Measurements from ENCODE around the gene CASP14. TPM values are rescaled to one million over a fixed set of nuclear protein-coding genes. Genes with fewer than 3 reads are reported as not detected.

Gene CASP14
- polyA plus RNA-seq, 1 donor from 2014 or later = not detected

DNA sequence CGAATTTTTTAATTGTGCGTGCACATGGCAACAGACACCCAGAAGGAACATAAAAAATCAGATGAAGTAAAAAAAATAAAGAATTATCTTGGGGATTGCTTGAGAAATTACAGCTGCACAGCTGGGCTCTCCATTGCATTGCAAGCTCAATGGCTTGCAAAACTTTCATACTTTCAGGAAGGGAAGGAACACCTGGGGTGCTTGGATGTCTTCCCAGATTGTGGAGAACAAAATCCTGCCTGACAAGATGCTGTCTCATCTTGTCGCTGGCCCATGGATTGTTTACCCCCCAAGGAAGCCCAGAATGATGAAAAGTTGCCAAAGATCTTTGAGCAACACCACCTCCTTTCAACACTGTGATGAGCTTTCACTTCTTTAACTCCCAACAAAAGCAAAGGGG, 11.0 kb upstream of the CASP14 start:
- Histone ChIP-seq H3K27ac (ENCODE audit: low read length) (no peak overlapping the region), H3K9me2 (ENCODE audit: insufficient read depth, low read length) (no peaks in the 10 kb centered on the region), H3K9me3 (ENCODE audit: low read length) (no peaks in the 10 kb centered on the region), H2AFZ (ENCODE audit: low read depth, low read length) (no peak overlapping the region), H3K4me3 (ENCODE audit: low read length) (no peak overlapping the region), H4K20me1 (ENCODE audit: insufficient read depth) (no peaks in the 10 kb centered on the region), H3K9ac (ENCODE audit: low read length) (no peak overlapping the region), H3F3A (ENCODE audit: insufficient read depth, low read length, poor library complexity, severe bottlenecking) (no peaks in the 10 kb centered on the region), H3K27me3 (ENCODE audit: insufficient read depth, low read depth, low read length) (no peaks in the 10 kb centered on the region), H3K4me2 (ENCODE audit: low read length) (no peak overlapping the region), H3K36me3 (ENCODE audit: insufficient read depth, low read length) (no peaks in the 10 kb centered on the region), H3K79me2 (replicated peaks; ENCODE audit: insufficient read depth, low read length) (no peaks in the 10 kb centered on the region)
- no peak for TF ChIP-seq MXI1 (conservative IDR thresholded peaks at IDR 0.05; ENCODE audit: poor library complexity, severe bottlenecking)
- TF ChIP-seq EP300 (conservative IDR thresholded peaks at IDR 0.05; ENCODE audit: poor library complexity, severe bottlenecking) = no peak
- TF ChIP-seq TAF1 (IDR thresholded peaks at IDR 0.05; ENCODE audit: low read depth) = no peak

DNA sequence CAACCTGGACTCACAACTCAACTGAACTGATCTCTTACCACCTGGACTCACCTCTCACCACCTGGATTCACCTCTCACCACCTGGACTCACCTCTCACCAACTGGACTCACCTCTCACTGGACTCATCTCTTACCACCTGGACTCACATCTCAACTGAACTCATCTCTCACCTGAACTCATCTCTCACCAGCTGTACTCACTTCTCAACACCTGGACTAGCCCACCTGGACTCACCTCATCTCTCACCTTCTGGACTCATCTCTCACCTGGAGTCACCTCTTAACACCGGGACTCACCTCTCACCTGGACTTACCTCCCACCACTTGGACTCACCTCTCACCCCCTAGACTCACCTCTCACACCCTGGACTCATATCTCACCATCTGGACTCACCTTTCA, 7.3 kb upstream of the CASP14 start:
- H3K9me3 ChIP-seq (ENCODE audit: low read length) = no peaks in the 10 kb centered on the region
- H2AFZ ChIP-seq (ENCODE audit: low read depth, low read length) = no peak overlapping the region
- no peaks in the 10 kb centered on the region for H3K9me2 ChIP-seq (ENCODE audit: insufficient read depth, low read length)
- H3F3A ChIP-seq (ENCODE audit: insufficient read depth, low read length, poor library complexity, severe bottlenecking) = no peaks in the 10 kb centered on the region
- H3K4me3 ChIP-seq (ENCODE audit: low read length) = no peak overlapping the region
- H3K79me2 ChIP-seq (replicated peaks; ENCODE audit: insufficient read depth, low read length) = no peaks in the 10 kb centered on the region
- no peaks in the 10 kb centered on the region for H3K27me3 ChIP-seq (ENCODE audit: insufficient read depth, low read depth, low read length)
- H3K4me2 ChIP-seq (ENCODE audit: low read length) = no peak overlapping the region
- no peak overlapping the region for H3K27ac ChIP-seq (ENCODE audit: low read length)
- no peak for TF ChIP-seq TAF1 (IDR thresholded peaks at IDR 0.05; ENCODE audit: low read depth)
- TF ChIP-seq EZH2 (IDR thresholded peaks at IDR 0.05; ENCODE audit: borderline replicate concordance, insufficient read depth, low read length, poor library complexity, severe bottlenecking) = no peak
- H3K36me3 ChIP-seq (ENCODE audit: insufficient read depth, low read length) = no peaks in the 10 kb centered on the region
- no peaks in the 10 kb centered on the region for H4K20me1 ChIP-seq (ENCODE audit: insufficient read depth)
- no peak overlapping the region for H3K9ac ChIP-seq (ENCODE audit: low read length)

DNA sequence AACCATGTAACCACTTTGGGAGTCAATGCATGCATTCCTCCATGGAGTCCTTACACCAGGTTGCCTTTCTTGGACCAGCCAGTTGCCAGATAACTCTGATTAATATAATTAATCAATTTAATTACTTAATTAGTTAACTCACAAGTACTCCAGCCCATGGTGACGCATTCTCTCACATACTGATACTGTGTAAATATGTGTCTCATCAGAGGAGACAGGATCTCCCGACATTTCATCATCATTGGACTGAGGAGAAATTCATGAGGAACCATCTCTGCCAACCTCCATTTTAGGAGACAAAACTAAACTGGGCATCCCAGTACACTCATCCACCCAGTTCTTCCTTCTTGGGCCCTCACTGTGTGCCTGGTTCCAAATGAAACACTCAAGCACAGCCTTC, 6.5 kb upstream of the CASP14 start:
- Histone ChIP-seq H3K9me3 (ENCODE audit: low read length) (no peaks in the 10 kb centered on the region), H3K9ac (ENCODE audit: low read length) (no peak overlapping the region), H3K36me3 (ENCODE audit: insufficient read depth, low read length) (no peaks in the 10 kb centered on the region), H3K4me2 (ENCODE audit: low read length) (no peak overlapping the region), H3K27ac (ENCODE audit: low read length) (no peak overlapping the region), H3K79me2 (replicated peaks; ENCODE audit: insufficient read depth, low read length) (no peaks in the 10 kb centered on the region), H2AFZ (ENCODE audit: low read depth, low read length) (no peak overlapping the region), H3F3A (ENCODE audit: insufficient read depth, low read length, poor library complexity, severe bottlenecking) (no peaks in the 10 kb centered on the region), H3K4me3 (ENCODE audit: low read length) (no peak overlapping the region), H3K27me3 (ENCODE audit: insufficient read depth, low read depth, low read length) (no peaks in the 10 kb centered on the region), H3K9me2 (ENCODE audit: insufficient read depth, low read length) (no peaks in the 10 kb centered on the region), H4K20me1 (ENCODE audit: insufficient read depth) (no peaks in the 10 kb centered on the region)
- TF ChIP-seq POLR2AphosphoS5 (IDR thresholded peaks at IDR 0.05) (no peak), EP300 (conservative IDR thresholded peaks at IDR 0.05; ENCODE audit: poor library complexity, severe bottlenecking) (no peak), TAF1 (IDR thresholded peaks at IDR 0.05; ENCODE audit: low read depth) (no peak), SMC3 (conservative IDR thresholded peaks at IDR 0.05; ENCODE audit: poor library complexity) (no peak), MXI1 (conservative IDR thresholded peaks at IDR 0.05; ENCODE audit: poor library complexity, severe bottlenecking) (no peak), EZH2 (IDR thresholded peaks at IDR 0.05; ENCODE audit: borderline replicate concordance, insufficient read depth, low read length, poor library complexity, severe bottlenecking) (no peak)
- TF ChIP-seq, protein P1, sequence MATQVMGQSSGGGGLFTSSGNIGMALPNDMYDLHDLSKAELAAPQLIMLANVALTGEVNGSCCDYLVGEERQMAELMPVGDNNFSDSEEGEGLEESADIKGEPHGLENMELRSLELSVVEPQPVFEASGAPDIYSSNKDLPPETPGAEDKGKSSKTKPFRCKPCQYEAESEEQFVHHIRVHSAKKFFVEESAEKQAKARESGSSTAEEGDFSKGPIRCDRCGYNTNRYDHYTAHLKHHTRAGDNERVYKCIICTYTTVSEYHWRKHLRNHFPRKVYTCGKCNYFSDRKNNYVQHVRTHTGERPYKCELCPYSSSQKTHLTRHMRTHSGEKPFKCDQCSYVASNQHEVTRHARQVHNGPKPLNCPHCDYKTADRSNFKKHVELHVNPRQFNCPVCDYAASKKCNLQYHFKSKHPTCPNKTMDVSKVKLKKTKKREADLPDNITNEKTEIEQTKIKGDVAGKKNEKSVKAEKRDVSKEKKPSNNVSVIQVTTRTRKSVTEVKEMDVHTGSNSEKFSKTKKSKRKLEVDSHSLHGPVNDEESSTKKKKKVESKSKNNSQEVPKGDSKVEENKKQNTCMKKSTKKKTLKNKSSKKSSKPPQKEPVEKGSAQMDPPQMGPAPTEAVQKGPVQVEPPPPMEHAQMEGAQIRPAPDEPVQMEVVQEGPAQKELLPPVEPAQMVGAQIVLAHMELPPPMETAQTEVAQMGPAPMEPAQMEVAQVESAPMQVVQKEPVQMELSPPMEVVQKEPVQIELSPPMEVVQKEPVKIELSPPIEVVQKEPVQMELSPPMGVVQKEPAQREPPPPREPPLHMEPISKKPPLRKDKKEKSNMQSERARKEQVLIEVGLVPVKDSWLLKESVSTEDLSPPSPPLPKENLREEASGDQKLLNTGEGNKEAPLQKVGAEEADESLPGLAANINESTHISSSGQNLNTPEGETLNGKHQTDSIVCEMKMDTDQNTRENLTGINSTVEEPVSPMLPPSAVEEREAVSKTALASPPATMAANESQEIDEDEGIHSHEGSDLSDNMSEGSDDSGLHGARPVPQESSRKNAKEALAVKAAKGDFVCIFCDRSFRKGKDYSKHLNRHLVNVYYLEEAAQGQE (IDR thresholded peaks at IDR 0.05; ENCODE audit: borderline replicate concordance) = no peak
